HG02840 (cell line): Measurements from ENCODE around the gene HOXC5.
"Not testable (repeated sequence)": the region's sequence is repeated elsewhere in the genome, so short reads cannot be mapped to it uniquely, and the experiment has no call there.

Experiments used
- ATAC-seq: cut with Tn5 transposase; IDR thresholded peaks from one replicate; pipeline ENCODE4 v1.9.1; 2021; ENCODE audit warnings: mild to moderate bottlenecking, moderate library complexity, moderate number of reproducible peaks; ENCODE audit not compliant: unreplicated experiment, low FRiP score

Gene HOXC5

DNA sequence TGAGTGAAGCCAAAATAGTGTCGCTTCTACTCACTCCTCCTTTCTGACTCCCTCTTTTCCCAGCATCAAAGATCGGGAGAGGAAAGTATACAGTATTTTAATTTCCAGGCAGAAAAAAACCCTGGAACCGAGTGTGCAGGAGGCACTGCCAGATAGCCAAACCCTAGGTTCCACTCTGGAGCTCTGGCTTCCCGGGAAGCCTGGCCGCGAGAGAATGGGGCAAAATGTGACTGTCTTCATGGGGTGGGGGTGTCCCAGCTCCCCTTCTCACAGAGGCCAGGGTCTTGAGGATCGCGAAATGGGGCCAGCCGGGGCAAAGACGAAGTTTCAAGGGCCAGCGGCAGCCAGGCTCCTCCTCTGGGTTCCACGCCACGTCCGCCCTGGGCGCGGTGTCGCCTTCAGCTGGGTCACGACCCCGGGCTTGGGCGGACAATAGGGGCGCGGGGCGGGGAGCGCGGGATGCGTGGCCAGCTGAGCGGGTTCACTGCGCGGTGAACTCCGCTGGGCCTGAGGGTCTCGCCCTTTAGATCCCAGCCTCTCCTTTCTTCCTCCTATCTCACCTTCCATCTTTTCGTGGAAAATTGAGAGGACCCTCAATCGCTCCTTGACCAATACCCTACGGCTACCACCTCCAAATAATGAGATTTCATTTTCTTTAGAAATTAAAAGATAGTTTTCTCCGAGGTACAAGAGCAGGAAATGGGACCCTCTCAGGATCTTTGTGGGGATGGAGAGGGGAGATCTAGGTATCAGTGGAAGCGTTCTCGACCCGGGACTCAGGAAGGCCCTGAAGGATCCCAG is 27.5 kb downstream of the HOXC5 start:
- no peak for ATAC-seq

DNA sequence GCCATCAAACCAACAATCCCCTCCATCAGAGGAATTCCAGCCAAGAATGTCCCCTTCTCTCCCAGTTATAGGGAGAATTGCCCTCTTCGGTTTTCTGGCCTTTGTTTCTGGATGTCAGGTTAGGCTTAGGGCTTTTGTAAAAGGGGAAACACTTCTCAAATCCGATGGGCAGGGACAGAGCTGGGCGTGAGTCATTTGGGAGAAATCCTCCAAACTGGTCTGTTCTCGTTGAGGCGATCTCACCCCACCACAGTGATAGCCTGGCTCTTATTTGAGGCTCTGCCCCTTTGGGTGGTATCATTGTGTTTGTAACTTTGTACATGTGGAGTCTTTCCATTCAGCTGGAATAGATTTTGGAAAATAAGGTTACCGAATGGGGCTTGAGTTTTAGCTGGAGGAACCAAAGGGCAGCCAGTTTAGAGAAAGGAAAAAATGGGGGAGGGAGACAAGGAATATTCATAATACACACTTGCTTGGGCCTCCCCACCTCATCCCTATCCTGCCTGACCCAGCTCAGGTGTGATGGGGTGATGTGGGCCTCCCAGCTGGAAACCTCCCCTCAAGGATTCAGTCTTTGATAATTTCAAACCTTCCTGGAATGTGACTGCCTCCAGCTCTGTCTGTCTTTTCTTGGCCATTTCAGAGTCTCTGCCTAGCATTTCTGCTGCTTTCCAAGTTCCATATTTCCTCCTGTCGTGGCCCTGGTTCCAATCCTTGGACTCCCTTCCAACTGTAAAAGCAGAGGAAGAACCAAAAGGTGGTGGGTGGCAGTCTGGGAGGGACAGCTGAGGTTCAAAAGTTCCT is 28.3 kb downstream of the HOXC5 start:
- no peak for ATAC-seq

DNA sequence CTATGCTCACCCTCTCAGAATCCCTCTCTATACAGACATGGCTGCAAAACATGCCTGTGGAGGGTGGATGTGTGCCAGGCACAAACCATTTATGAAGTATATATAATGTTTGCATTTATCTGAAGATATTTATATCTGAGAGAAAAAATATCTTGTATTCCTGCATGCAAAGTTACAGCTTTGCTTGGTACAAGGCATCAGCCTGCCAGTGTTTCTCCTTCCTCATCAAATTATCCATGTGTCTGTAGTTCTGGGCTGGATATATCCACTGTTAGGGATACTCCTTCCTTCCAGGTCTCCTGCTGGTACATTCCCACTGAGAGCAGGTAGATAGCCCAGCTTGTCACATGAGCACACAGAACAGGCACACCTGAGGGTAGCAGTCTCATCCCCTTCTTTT is 32.8 kb downstream of the HOXC5 start:
- no peak for ATAC-seq

DNA sequence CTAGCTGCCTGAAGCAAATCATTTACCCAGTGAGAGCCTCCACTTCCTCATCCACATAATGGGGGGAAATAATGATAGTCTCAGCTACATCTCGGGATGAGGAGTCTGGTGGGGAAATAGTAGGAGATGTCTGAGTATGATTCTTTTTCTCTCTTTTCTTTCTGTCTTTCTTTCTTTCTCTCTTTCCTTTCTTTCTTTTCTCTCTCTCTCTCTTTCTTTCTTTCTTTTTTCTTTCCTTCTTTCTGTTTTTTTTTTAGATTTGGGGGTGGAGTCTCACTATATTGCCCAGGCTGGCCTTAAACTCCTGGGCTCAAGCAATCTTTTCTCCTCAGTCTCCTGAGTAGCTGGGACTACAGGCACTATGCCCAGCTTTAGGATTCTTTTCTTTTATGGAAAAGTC is 33.6 kb downstream of the HOXC5 start:
- no peak for ATAC-seq

DNA sequence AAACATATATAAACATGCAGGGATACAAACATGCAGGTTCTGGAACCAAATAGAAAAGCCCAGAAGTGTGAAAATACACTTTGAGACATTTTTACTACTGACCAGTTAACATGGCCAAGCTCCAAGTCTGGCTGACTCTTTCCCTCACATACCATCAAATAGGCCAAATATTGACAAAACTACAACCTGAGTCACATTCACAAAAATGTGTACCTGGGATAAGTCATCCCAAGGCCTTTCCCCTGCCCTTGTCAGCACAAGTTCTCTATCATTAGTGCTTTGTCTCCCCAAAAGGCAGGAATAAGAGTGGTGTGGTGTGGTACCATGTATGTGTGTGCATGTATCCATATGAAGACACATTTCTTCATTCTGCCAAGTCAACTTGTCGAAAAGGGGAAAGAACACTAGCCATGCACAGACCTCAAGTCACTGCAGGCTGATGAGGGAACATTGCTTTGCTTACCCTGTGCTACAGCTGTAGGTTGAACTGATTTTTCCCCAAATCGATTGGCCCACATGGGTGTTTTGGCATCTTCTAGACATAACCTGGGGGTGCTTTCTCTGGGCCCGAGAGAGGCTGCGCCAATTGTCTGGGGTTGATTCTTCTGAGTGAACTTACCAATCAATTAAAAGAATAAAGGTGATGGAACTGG is 35.7 kb downstream of the HOXC5 start:
- no peak for ATAC-seq

DNA sequence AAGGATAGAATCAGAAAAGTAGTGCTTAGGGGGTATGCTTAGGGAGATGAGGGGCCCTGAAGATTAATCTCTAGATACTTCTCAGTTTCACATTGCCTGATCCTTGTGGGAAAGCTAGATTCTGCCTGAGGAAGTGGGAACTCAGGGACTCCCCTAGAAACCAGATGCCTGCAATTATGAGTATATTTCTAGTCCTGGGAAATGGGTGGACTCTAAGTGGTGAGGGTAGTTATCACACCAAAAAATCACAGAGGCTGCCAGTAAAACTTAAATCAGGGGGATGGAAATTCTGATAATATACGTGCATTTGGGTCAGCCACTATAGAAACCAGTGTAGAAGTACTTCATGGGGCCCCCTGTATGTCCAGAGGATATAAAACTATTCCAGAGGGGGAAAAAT is 39.1 kb downstream of the HOXC5 start:
- no peak for ATAC-seq

DNA sequence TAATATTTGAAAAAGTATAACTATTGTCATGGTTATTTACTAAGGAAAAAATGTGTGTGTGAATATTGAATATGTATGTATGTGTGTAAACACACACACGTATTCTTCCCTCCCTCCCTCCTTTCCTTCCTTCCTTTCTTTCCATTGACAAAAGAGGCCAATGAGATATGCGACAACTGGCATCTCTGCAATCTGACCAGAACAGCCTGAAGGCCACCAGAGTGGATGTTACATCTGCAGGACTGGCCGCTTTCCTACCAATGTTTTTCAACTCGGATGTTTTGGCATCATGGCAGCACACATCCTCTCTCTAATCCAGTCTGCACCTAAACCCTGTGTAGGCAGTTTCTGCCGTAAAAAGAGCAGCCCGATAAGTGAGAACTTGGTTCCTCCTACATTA is 41.5 kb downstream of the HOXC5 start:
- ATAC-seq, result no peak

DNA sequence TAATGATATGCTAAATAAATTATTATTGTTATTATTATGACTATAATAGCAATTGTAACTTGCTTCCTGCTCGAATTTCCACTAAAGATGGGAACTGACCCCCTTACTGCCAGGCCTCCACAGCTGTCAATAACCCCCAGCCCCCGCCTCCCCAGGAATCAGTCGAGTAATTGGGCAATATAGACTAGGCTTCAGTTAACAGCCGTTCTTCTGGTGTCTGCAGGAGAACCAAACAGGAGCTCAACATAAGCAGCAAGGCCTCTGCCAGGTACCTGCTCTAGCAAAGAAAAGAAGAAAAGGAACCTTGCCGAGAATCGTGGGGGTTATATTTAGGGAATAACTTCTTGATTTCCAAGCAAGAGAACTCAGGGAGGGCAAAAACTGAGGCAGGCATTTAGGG is 42.6 kb downstream of the HOXC5 start:
- ATAC-seq, result no peak

DNA sequence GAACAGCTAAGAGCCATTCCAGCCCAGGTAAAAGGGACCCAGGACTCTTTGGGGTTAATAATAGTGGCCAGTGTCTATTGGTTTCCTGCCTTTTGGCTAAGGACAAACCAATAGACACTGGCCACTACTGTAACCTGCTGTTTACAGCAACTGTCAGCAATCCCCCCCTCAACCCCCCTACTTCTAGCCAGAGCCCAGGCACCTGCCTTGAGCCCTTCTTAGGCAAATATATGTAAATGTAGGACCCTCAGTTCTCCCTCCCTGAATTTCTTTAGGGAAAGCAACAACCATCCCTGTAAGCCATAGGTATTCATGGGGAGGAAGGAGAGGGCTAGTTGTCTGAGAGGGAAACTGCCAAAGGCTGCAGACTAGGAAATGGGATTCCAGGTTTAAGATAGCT is 43.1 kb downstream of the HOXC5 start:
- no peak for ATAC-seq

DNA sequence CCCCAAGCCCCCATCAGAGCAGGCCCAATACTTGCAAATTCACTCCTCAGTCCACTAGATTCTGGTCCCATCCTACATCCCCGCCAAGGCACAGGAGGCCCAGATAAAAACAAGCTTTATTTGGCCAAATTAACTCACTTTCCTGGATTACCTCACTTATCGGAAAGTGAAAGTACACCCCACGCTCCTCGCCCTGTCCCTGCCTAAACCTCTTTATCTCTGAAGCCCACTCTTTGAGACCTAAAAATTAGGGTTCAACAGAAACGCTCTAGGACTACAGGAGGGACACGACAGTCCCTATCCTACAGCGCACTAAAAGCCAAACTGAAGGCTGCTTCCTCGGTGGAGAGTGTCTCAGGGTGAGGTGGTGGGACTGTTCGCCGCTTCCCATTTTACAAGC is 45.0 kb downstream of the HOXC5 start:
- not testable (repeated sequence) for ATAC-seq

DNA sequence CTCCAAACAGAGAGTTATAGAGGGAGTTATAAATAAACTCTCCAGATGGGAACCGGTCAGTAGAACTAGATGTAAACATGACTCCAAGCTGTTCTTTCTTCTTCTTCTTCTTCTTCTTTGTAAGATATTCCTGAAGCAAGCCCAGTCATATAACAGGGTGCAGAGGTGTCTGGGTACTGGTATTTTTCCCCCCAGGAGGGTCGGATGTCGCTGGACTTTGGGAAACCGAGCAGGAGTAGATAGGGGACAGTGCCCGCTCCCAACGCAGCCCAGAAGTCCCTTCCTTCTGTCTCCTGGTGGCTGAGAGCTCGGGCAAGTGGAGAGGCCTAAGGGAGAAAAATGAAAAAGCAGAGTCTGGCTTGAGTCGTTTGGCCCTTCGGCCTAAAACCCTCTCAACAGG is 46.3 kb downstream of the HOXC5 start:
- ATAC-seq, result not testable (repeated sequence)

DNA sequence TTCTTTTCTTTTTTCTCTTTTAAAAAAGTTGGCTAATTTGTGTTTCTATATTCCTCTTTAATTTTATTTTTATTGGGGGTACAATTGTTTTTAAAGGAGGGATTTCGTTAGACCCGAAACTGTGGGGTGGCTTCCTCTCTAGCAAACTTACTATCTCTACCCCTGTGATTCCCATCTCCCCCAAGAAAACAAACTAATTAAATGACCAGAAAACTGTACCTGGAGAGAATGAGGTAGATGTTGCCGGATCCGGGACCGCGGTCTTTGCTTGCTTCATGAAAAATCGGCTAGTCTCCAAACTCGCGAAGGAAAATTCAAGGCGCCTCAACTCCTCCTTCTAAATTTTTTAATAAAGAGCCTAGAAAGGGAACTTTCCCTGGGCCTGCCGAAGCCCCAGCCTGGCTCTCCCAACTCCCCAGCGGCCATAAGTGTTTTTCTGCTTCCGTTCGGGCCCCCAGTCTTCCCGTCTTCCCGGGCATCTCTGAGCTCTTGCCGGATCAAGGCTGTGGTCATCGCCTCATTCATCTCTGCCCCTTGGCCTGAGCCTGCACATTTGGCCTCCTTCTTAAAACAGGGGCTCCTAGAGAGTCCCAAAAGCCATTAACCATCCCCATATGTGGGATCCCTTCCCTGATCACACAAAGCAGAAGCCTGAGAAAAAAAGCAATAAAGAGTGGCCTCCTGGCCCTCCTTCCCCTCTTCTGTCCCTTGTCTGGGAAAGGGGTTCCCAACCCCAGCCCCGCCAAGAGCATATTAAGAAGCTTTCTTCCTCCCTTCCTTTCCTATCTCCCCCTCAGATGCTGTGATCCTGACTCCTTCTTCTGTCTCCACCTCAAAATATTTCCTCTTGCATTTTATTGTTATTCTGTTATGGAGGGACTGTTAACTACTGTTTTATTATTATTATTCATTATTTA is 47.4 kb downstream of the HOXC5 start:
- ATAC-seq, result not testable (repeated sequence)

DNA sequence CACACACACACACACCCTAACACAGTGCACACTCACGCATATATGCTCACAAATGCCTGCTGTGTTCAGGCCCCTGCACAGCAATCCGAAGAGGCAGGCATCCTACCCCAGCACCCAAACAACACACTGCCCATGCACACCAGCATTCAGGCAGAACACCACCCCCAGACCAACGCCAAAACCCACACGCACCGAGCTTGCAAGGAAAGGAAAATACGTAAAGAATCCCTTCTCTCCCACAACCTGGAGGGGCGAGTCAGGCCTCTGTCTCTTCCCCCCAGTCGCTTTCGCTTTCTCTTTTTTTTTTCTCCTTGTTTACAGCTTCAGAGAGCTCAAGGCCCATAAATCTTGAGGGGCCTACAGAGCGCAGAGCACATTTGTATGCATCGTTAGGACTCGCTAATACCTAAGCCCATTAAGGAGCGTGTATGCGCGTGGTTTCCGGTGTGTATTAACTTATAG is 48.2 kb downstream of the HOXC5 start:
- ATAC-seq, result not testable (repeated sequence)

DNA sequence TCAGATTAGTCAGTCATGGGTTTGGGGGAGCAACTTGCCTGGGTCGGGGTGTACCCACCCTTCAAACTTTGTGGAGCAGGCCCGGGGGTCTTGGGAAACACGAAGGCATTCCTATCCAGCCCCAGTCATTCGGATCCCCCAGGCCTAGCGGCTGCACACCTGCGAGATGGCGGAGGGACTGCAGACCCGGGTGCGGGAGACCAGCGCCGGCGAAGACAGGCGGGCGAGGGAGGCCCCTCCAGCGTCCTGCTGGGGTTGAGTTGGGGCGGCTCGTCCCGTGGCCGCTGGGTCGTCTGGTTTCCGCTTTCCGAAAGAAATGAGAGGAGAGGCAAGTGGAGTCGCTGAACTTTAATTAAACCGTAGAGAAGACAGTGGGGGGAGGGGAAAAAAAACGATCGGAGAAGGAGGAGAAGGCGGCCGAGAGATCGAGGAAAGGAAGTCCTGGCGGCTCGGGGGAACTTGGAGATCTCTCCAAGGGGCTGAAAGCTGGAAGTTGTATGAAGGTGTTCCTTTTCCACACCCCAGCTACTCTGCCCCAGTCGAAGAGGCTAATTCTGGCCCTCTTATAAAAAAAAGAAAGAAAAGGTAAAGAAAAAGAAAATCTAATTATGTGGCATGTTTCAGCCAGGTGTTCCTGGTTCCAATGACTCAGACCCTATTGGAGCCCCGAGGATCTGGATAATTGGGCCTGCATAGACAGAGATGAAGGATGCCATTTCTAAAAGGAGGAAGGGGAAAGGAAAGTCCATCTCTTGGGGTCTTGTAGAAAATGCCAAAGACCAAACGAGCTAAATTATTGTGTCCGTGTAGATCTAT is 48.9 kb downstream of the HOXC5 start:
- not testable (repeated sequence) for ATAC-seq

DNA sequence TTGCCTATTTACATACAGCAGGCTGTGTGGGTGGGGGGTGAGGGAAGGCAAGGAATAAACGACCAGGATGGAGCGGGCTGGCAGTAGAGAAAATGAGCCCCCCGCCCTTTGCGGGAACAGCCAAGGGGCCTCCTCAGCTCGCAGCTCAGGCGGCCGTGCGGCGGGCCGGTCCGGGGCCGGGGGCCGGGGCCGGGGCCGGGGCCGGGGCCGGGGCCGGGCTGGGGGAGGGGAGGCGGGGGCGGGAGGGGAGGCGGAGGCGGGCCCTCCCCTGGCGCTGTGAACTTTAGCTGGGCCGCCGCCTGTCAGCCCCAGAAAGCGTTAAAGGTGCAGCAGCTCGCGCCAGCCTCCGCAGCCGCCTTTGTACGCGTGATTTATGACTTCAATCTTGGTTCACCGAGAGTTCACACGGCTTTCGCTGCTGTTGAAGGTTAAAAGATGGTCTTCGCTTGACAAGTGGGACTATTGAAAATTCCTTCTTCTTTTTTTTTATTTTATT is 49.6 kb downstream of the HOXC5 start:
- no peak for ATAC-seq
